ENCODE results near the gene IKZF2. TPM values are rescaled to one million over a fixed set of nuclear protein-coding genes. Genes with fewer than 3 reads are reported as not detected.
"Not testable (repeated sequence)": the region's sequence is repeated elsewhere in the genome, so short reads cannot be mapped to it uniquely, and the experiment has no call there.

The IKZF2 gene
- total RNA-seq, 2 experiments from 2014 or later: 4.2 to 6.0 TPM

DNA sequence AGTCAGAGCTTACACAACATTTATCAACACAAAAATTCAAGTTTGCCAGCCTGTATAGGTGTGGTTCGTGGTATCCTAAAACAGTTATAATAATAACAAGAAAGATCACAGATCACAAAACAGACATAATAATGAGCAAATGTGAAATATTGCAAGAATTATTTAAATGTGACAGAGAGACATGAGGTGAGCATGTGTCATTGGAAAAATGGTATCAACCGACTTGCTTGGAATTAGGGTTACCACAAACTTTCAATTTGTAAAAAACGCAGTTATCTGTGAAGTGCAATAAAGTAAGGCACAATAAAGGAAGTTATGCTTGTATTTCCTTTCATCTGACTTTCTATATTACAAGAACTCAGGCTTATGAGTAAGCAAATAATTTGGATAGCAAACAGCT, 116.8 kb downstream of the IKZF2 start:
- Mint-ChIP-seq H3K27me3 (no peaks in the 10 kb centered on the region), H3K4me3 (no peak overlapping the region), H3K9me3 (no peaks in the 10 kb centered on the region), H3K4me1 (peaks cover 11% of the 10 kb centered on the region), H3K27ac (no peak overlapping the region), H3K36me3 (ENCODE audit: low read depth) (no peaks in the 10 kb centered on the region)
- ChIA-PET POLR2A (no interaction called here), CTCF (interaction anchor here (1.2 kb wide), 1 partner anchor 8 kb away, joined by 3 read pairs; no protein-coding TSS in a partner anchor)
- no peak for DNase-seq

GRCh38 chr2:213032607-213033006, 118.8 kb downstream of the IKZF2 start:
- no peaks in the 10 kb centered on the region for H3K9me3 Mint-ChIP-seq
- H3K27ac Mint-ChIP-seq: no peak overlapping the region
- CTCF ChIA-PET: no interaction called here
- H3K4me3 Mint-ChIP-seq: no peak overlapping the region
- POLR2A ChIA-PET: no interaction called here
- peaks cover 10% of the 10 kb centered on the region for H3K4me1 Mint-ChIP-seq
- no peaks in the 10 kb centered on the region for H3K36me3 Mint-ChIP-seq (ENCODE audit: low read depth)
- no peaks in the 10 kb centered on the region for H3K27me3 Mint-ChIP-seq
- DNase-seq: no peak

DNA sequence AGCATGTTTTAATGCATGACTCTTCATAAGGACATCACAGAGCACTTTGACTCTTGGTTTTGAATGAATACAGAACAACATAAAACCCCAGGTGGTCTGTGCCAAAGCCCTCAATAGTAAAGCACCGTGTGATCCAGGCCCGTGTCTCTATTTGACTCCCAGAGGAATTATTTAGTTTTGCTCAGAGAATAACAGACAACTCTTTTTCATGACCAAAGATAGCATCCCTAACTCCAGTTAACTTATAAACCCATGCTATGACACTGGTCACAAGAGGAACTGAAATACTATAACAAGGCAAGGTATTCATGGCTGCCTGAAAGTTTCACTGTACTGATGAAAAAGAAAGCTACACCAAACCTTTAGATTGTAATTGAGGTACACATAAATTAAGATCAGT, 128.4 kb downstream of the IKZF2 start:
- ChIA-PET POLR2A (no interaction called here), CTCF (no interaction called here)
- Mint-ChIP-seq H3K4me3 (no peak overlapping the region), H3K27me3 (peaks cover 20% of the 10 kb centered on the region), H3K4me1 (peaks cover 14% of the 10 kb centered on the region), H3K36me3 (ENCODE audit: low read depth) (peaks cover 5% of the 10 kb centered on the region), H3K27ac (no peak overlapping the region), H3K9me3 (no peaks in the 10 kb centered on the region)
- DNase-seq: no peak

GRCh38 chr2:213021971-213022899, 129.2 kb downstream of the IKZF2 start:
- H3K4me3 Mint-ChIP-seq: no peak overlapping the region
- H3K36me3 Mint-ChIP-seq (ENCODE audit: low read depth): peaks cover 9% of the 10 kb centered on the region
- no peaks in the 10 kb centered on the region for H3K9me3 Mint-ChIP-seq
- no peak overlapping the region for H3K27ac Mint-ChIP-seq
- ChIA-PET POLR2A (no interaction called here), CTCF (interaction anchor here (0.5 kb wide), 1 partner anchor 225 kb away, joined by 3 read pairs; no protein-coding TSS in a partner anchor)
- peaks cover 19% of the 10 kb centered on the region for H3K4me1 Mint-ChIP-seq
- no peak for DNase-seq
- H3K27me3 Mint-ChIP-seq: peaks cover 22% of the 10 kb centered on the region

GRCh38 chr2:213020913-213021312, 130.5 kb downstream of the IKZF2 start:
- H3K27ac Mint-ChIP-seq; POLR2A ChIA-PET; CTCF ChIA-PET; H3K36me3 Mint-ChIP-seq (ENCODE audit: low read depth); H3K9me3 Mint-ChIP-seq; H3K4me3 Mint-ChIP-seq; DNase-seq: not testable (repeated sequence)
- Mint-ChIP-seq H3K4me1 (peaks cover 31% of the 10 kb centered on the region), H3K27me3 (peaks cover 29% of the 10 kb centered on the region)

- ChIA-PET CTCF (no interaction called here), POLR2A (no interaction called here)
These were observed 131.1 kb downstream of the IKZF2 start for GRCh38 chr2:213020268-213020667.

DNA sequence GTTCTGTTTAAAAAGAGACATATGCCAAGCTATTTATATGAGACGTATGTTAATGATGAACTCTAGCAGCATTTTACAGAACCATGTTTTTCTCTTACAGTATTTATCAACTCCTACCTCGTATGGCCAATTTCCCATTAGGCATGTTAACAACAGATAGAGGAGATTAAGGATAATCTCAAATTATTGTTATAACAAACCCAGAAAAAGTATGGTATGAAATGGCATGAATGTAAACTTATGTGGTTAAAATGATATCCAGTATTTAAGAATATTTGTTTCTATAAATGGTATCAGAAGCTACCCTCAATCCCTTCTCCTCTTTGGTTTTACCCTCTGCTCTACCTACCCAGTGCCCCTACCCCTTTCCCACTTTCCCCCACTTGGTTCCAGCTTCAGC, 132.0 kb downstream of the IKZF2 start:
- Mint-ChIP-seq H3K27me3 (peaks cover 31% of the 10 kb centered on the region), H3K36me3 (ENCODE audit: low read depth) (peaks cover 9% of the 10 kb centered on the region), H3K9me3 (no peaks in the 10 kb centered on the region), H3K4me1 (peaks cover 46% of the 10 kb centered on the region), H3K4me3 (no peak overlapping the region), H3K27ac (no peak overlapping the region)
- ChIA-PET CTCF (no interaction called here), POLR2A (no interaction called here)
- no peak for DNase-seq

More at GRCh38 chr2:213020268-213020667, 131.1 kb downstream of the IKZF2 start:
- H3K27ac Mint-ChIP-seq: no peak overlapping the region
- DNase-seq: no peak
- H3K9me3 Mint-ChIP-seq: no peaks in the 10 kb centered on the region
- H3K4me3 Mint-ChIP-seq: no peak overlapping the region
- peaks cover 37% of the 10 kb centered on the region for H3K4me1 Mint-ChIP-seq
- peaks cover 9% of the 10 kb centered on the region for H3K36me3 Mint-ChIP-seq (ENCODE audit: low read depth)
- H3K27me3 Mint-ChIP-seq: peaks cover 29% of the 10 kb centered on the region

- H3K27ac Mint-ChIP-seq: no peak overlapping the region
- H3K27me3 Mint-ChIP-seq: peaks cover 31% of the 10 kb centered on the region
- ChIA-PET POLR2A (interaction anchor here (0.8 to 1.9 kb wide), 3 partner anchors 10 to 132 kb away, joined by 3 to 6 read pairs (median 3); partner anchors contain the start of gene IKZF2), CTCF (no interaction called here)
- H3K9me3 Mint-ChIP-seq: no peaks in the 10 kb centered on the region
- H3K36me3 Mint-ChIP-seq (ENCODE audit: low read depth): peaks cover 9% of the 10 kb centered on the region
- H3K4me3 Mint-ChIP-seq: no peak overlapping the region
- DNase-seq: no peak
- H3K4me1 Mint-ChIP-seq: peaks cover 52% of the 10 kb centered on the region
These were observed 133.0 kb downstream of the IKZF2 start for GRCh38 chr2:213018340-213018901.

DNA sequence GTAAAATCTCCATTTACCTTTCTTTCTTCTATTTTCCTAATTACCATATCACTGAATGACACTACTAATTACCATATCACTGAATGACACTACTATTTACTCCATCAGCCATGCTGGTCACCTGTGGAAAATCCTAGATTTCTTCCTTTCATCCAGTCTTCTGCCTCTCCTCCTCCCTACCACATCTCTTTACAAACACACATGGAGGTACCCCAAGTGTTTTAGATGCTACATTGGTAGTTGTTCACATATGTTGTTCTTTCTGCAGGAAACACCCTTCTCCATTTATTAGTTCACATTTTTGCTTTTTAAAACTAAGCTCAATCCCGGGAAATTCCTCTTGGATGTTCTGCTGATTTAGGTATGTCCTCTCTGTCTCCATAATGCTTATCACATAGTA, 134.0 kb downstream of the IKZF2 start:
- Mint-ChIP-seq H3K27me3 (peaks cover 31% of the 10 kb centered on the region), H3K27ac (no peak overlapping the region), H3K4me3 (no peak overlapping the region), H3K4me1 (peaks cover 50% of the 10 kb centered on the region), H3K36me3 (ENCODE audit: low read depth) (peaks cover 9% of the 10 kb centered on the region), H3K9me3 (no peaks in the 10 kb centered on the region)
- no peak for DNase-seq
- CTCF ChIA-PET: no interaction called here
- POLR2A ChIA-PET: interaction anchor here (0.8 to 1.9 kb wide), 4 partner anchors 9 to 133 kb away, joined by 3 to 6 read pairs (median 3); partner anchors contain the start of gene IKZF2

DNA sequence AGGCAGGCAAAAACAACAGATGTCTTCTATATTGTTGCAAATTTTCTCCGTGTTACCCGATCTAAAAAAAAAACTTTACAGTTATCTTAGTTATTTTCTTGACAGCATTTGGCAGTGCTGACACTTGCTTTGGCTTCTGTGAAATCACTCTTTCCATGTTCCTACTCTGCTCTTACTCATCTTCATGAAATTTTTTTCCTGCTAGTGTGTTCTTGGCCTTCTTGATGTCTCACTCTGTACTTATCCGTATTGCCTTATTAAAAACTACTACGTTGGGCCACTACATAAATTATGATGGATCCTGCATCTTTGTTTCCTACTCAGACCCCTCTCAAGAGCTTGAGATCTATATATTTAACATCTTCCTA, 134.4 kb downstream of the IKZF2 start:
- DNase-seq: no peak
- ChIA-PET POLR2A (interaction anchor here (1.0 to 1.9 kb wide), 2 partner anchors 77 to 133 kb away, joined by 3 to 6 read pairs; partner anchors contain the start of gene IKZF2), CTCF (no interaction called here)
- Mint-ChIP-seq H3K27me3 (peaks cover 27% of the 10 kb centered on the region), H3K27ac (no peak overlapping the region), H3K9me3 (no peaks in the 10 kb centered on the region), H3K4me3 (no peak overlapping the region), H3K4me1 (peaks cover 46% of the 10 kb centered on the region), H3K36me3 (ENCODE audit: low read depth) (peaks cover 9% of the 10 kb centered on the region)

GRCh38 chr2:213016166-213016983, 135.0 kb downstream of the IKZF2 start:
- DNase-seq: no peak
- Mint-ChIP-seq H3K36me3 (ENCODE audit: low read depth) (peaks cover 8% of the 10 kb centered on the region), H3K9me3 (no peaks in the 10 kb centered on the region), H3K4me3 (no peak overlapping the region), H3K27me3 (peaks cover 29% of the 10 kb centered on the region), H3K27ac (peak overlapping the region; percentile 66), H3K4me1 (peaks cover 44% of the 10 kb centered on the region)
- CTCF ChIA-PET: no interaction called here
- POLR2A ChIA-PET: interaction anchor here (1.0 to 1.9 kb wide), 3 partner anchors 77 to 134 kb away, joined by 3 to 6 read pairs (median 6); partner anchors contain the start of gene IKZF2

DNA sequence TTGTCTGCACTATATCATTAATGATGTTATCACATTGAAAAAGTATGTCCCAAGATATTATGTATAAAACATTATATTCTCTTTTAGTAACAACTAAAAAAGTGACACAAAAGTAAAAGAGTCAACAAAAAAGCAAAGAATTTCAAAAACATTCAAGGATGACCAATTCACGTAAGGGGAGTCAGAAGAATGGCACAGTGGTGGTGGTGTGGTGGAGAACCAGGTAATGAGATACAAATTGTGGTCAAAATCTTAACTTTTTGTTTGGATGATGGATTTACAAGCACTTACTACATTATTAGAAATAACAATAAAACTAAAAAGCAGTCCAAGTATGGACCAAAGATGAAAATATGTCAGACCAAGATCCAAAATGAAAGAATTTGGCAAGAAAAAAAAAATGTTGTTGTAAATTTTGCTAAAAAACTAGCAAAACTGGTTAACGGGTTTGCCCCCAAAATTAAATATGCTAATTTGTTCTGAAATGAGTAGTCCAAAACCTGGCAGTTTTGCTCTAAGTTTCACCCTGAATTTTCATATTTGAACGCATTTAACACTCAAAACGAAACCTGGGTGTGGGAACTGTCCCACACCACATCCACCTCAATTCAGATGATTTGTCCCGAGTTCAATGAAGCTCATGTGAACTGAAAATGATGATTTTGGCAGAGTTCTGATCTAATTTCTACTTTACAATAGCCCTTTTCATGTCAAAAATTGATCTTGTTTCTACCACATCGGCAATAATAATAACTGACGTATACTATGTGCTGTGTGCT, 135.8 kb downstream of the IKZF2 start:
- H3K9me3 Mint-ChIP-seq: no peaks in the 10 kb centered on the region
- peaks cover 42% of the 10 kb centered on the region for H3K4me1 Mint-ChIP-seq
- ChIA-PET POLR2A (interaction anchor here (0.8 to 1.0 kb wide), 2 partner anchors 110 to 135 kb away, joined by 3 to 6 read pairs; partner anchors contain the start of gene IKZF2), CTCF (no interaction called here)
- peaks cover 27% of the 10 kb centered on the region for H3K27me3 Mint-ChIP-seq
- peak overlapping the region; percentile 70 for H3K27ac Mint-ChIP-seq
- H3K4me3 Mint-ChIP-seq: peak overlapping the region; percentile 5
- DNase-seq: peak; percentile 65
- peaks cover 6% of the 10 kb centered on the region for H3K36me3 Mint-ChIP-seq (ENCODE audit: low read depth)

Data from activated CD4-positive, alpha-beta memory T cell treated with anti-CD3 and anti-CD28 coated beads, Interleukin-2, amount 10 ng/mL, durations not matched to agents 7 days and 5 days (primary cell).